Endometrial microvascular endothelial cells (primary cell): ENCODE data around the gene CBX4. TPM values are rescaled to one million over a fixed set of nuclear protein-coding genes. Genes with fewer than 3 reads are reported as not detected.

Experiments used
- in situ Hi-C: cut with HindIII; loops from 2 replicates; pipeline ENCODE4 v1.10.0; 2017; ENCODE audit warnings: low sequenced_read_pairs, low pct_unique_long_range_greater_than_20kb; ENCODE audit errors: inconsistent ontology term
- total RNA-seq: library from RNA; depleted of rRNA; stranded (reverse); fragments of >200 nt; gene quantifications from one replicate; pipeline ENCODE4 v1.2.3, GENCODE V29; 2015; ENCODE audit errors: inconsistent ontology term

CBX4 gene
- total RNA-seq, 1 donor from 2014 or later, result 5.6 TPM

DNA sequence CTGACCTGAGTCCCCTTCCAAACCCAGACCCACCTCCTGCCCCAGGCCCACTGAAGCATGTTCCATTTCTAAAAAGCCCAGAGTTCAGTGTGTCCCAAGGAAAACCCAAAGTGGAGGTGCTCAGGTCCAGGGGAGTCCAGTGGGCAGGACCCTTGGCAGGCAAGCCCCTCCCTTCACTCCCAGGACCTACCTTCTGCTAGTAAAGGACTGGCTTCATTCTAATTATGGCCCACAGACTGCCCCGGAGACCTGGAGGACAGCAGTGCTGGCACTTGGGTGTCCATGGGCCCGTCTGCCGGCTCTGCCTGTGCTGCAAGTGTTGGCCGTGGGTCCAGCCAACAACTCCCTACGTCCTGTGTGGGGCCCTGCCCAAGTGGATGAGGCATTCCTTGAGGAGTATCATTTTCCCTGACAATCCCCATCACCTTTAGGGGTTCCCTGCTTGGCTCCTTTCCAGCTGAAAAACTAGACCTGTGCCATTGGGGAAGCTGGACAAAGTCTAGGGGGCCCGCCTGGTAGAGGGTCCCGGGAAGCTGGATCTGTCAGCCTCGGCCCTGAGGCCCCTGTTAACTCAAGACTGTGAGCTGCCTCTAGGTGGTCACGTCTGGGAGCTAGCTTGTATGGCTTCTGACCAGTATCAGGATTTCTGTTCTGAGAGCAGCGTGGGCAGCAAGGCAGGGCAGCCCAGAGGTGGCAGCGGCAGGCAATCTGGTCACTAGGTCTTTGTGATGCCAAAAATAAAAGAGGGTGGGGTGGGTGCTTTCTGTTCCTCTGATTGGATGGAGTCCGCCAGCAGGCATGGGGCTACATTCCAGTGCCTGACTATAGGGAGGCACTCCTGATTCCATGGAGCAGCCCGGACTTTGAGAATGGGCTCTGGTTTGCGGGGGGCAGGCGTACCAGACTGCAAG is 53.1 kb downstream of the CBX4 start:
- in situ Hi-C loops, result loop anchor here (25.0 kb wide), 1 partner anchor 201 kb away; no protein-coding TSS in a partner anchor

DNA sequence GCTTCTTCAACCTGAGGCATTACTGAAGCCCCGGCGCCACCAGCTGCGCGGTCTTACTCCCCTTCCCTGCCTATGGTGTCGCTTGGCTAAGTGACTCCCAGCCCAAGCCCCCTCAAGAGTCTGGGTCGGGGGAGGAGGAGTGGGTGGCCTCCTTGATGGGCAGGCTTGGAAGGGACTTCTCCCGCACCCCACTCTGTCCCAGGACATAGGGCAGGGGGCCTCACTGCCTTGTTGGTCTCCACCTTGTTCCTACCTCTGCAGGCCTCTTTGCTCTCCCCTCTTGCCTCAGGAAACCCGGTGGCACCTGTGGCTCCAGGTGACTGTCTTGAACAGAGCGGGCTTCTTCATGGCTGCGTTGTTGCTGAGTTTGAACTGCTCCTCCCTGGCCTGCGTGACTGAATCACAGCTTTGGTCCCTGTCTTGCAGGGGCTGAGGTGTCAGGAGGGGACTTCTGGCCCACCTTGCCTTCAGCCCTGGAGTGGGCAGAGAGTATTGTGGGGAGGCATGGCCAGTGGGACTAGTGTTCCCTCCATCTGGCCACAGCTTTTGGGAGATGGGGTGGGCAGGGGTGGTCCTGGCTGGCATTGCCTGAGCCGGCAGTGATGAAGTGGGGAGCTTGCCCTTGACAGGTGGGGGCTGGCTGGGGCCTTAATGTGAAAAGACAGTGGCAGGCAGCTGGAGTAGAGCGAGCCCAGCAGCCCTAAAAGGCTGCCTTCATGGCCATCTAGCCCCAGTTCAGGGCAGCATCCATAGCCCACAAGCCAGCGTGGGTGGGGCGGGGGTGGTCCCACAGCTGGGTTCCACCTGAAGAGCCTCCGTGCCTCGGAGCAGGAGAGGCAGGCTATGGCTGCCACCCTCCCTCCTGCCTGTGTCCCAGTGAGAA is 54.0 kb downstream of the CBX4 start:
- in situ Hi-C loops, result loop anchor here (25.0 kb wide), 1 partner anchor 202 kb away; no protein-coding TSS in a partner anchor

GRCh38 chr17:79784353-79785016 is 54.8 kb downstream of the CBX4 start:
- in situ Hi-C loops, result loop anchor here (25.0 kb wide), 1 partner anchor 203 kb away; no protein-coding TSS in a partner anchor

- in situ Hi-C loops, result loop anchor here (25.0 kb wide), 1 partner anchor 203 kb away; no protein-coding TSS in a partner anchor
Observed at GRCh38 chr17:79783891-79784290, 55.3 kb downstream of the CBX4 start.

Other genes starting within 250 kb of the CBX4 start
- not detected for gene RBFOX3, start 228.4 kb downstream of the CBX4 start, total RNA-seq
- gene ENPP7, start 108.5 kb downstream of the CBX4 start, total RNA-seq, result not detected
- 16.1 TPM for gene CBX2, start 61.3 kb downstream of the CBX4 start, total RNA-seq
- 2.1 TPM for gene CBX8, start 42.4 kb downstream of the CBX4 start, total RNA-seq
- 22.8 TPM for gene TBC1D16, start 196.4 kb upstream of the CBX4 start, total RNA-seq
- not detected for gene CCDC40, start 197.2 kb upstream of the CBX4 start, total RNA-seq